Measurements from ENCODE around the gene IGSF21.

Gene IGSF21

DNA sequence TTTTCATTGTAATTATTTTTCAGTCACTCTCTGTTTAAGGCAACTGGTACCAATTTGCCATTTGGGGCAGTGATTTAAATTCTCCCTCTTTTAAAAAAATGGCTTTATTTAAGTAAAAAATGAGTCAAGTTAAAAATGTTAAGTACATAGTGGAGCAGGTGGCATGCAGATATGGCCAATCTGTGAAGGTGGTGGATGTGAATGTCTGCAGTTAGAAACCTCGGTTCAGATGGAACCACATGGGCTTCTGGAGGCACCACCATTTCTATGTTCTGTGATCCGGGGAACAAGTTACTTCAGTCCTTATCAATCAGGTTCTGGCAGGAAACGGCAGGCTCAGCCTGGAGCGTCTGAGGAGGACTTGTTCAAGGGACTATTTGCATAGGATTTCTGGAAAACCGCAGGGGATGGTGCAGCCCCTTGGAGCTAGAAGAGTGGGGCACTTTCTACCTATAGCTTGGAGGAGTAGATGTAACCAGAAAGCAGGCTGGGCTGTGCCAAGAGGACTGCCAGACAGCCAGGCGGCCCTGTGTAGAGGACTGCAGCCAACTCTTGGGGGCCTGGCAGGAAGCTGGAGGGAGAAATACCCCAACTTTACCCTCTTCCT lies 12.3 kb downstream of the IGSF21 start:
- DNase-seq (ENCODE audit: low read depth) = no peak

DNA sequence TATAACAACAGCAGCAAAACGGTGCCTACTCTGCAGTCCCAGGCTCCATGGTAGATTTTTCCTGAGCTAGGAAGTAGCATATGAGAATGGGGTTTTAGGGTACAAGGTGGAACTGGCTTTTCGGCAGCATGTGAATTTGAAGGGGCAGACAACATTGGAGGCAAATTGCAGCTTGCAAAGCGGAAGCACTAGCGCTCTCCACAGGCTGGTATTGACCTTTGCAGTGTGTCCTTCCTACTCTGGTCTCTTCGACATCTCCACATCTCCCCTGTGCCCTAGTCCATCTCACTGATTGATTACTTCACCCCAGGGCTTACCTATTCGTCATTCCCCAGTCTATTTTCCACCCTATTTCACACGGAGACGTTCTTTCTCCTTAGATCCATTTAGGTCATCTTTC lies 13.0 kb downstream of the IGSF21 start:
- no peak for DNase-seq (ENCODE audit: low read depth)

DNA sequence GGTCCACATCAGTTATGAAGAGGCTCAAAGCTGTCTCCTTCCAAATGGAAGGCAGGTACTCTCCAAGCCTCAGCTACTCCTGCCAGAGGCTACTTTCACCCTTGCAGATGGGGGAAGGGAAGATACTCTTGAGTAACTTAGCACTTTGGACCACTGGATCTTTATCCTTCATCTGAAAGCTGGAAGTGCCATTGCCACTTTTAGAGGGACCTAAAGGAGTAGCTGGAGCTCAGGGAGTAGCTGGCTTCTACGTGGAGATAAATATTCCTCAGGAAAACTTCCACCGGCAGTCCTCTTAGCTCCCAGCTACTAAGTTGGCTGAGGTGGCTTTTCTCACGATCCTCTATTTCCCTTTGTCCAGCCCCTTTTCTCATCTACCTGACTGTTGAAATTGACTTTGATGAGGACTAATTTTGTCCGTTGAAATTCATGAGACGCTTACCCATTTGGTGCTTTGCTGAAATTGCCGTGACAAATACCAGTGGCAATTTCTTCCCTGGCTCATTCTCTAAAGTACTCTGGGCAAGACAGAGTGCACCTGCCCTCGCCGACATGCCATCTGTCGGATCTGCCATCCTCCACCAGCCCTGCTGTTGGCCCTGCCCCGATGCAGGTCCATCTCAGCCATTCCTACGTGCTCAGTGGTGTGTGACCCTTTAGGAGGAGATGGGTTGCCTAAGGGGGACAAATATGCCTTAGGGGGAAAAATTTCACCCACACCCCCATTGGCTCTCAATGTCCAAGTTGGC lies 13.6 kb downstream of the IGSF21 start:
- no peak for DNase-seq (ENCODE audit: low read depth)

DNA sequence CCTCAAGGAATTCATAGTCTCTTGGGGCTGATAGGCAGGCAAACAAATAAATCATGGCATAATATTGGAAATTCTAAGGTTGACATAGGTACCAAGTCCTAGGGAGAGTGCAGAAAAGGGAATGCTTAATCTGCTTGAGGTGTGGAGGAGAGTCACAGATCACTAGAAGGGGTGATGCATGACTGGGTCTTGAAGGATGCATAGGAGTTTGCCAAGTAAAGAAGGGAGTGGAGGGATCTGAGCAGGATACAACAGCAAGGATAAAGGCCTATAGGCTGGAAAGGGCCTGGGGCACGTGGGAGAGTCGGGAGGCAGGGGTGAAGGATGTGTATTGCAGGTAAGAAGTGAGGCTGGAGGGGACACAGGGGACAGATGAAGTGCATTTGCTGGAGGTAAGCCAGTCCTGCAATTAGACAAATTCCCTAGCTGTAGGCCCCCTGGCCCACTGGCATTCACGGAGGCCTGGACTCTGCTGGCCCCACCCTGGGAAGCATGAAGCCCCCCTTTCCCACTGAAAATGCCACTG lies 15.9 kb downstream of the IGSF21 start:
- no peak for DNase-seq (ENCODE audit: low read depth)

- no peak for DNase-seq (ENCODE audit: low read depth)
These were observed 17.4 kb downstream of the IGSF21 start for GRCh38 chr1:18124977-18125376.

DNA sequence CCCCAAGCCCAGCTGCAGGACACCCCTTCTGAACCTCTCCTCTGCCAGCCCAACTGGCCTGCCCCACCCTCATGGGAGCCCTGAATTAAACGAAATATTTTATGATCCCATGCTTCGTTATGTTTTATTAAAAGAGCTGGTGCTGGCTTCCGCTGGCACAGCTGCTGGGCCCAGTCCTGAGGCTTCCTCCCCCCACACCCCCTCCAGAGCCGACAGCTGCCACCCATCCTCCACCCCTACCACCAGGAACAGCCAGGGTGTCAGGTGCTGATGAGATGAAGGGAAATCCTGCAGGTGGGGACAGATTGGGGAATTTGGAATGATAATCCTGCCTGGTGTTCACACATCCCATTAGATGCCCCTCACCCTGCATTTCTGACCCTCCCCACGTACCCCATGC lies 19.0 kb downstream of the IGSF21 start:
- no peak for DNase-seq (ENCODE audit: low read depth)

DNA sequence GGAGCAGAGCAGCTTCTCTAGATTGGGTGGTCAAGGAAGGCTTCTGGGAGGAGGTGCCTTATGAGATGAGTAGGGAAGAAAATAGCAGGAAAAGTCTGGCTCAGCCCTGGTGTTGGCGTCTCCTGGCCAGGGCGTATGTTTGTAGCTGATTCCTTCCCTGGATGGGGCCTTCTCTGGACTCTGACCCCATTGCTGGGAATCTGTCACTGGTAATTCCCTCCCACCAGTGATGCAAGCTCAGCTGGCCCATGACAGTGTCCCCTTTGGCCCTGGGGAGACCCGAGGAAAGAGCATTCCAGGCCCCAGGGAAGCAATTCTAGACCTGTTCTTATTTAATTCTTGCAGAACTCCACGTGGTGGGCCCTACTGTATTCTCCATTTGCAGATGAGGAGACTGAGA lies 20.7 kb downstream of the IGSF21 start:
- DNase-seq (ENCODE audit: low read depth) = no peak

- no peak for DNase-seq (ENCODE audit: low read depth)
These were observed 22.8 kb downstream of the IGSF21 start for GRCh38 chr1:18130356-18130755.

DNA sequence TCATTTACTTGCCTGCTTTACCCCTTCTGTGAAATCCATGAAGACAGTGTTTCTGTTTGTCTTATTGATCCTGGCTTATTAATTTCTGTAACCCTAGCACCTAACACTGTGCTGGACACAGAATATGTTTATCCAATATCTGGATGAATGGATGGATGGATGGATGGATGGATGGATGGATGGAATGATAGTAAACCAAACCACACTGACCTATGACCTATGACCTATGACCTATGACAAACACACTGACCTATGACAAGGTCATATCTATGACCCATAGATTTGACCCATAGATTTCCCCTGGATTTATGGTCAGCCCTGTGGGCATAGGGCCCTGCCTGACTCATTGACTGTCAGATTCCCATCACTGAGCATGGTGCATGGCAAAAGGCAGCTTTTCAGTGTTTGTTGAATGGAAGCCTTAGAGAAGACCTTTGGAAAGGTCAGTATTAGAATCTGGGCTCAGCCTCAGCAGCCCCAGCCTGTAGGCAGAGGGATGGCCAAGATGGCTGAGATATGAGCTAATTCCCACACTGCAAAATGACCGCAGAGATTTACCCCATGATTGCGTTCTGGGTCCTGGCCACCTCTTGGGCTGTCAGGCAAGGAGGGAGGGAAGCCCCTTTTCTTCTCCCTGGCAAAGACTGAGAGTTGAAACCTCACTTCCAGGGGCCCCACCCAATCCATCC lies 24.6 kb downstream of the IGSF21 start:
- no peak for DNase-seq (ENCODE audit: low read depth)

- no peak for DNase-seq (ENCODE audit: low read depth)
These were observed 25.3 kb downstream of the IGSF21 start for GRCh38 chr1:18132711-18133541.

DNA sequence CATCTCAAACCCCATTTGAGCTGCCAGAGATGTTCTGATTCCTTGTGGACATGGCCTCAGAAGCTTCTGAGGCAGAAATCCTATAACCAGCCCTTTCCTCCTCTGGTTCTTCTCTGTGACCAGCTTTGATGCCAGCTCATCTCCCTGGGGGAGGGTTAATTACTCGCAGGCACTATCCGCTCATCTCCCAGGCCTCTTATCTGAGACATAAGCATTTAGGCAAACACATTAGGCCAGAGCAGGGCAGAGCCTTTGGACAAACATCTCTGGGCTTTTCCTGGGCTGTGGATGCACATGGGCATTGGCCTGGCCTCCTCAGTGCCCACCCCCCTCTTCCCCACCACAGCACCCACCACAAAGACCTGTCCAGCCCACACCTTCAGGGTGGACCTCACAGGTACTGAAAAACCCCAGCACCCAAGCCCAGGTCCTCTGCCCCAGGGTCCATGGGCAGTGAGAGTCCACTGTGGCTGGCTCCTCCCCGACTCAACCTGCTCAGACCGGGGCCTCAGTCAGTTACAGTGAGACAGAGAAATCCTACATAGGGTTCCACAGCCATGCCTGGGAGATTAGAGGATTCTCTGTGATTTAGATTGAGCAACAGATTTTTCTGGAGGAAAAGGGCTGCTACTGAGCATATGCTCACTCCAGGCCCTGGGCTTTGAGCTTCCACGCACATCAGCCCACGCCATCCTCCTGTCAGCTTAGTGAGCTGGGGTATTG lies 26.9 kb downstream of the IGSF21 start:
- DNase-seq (ENCODE audit: low read depth) = no peak

DNA sequence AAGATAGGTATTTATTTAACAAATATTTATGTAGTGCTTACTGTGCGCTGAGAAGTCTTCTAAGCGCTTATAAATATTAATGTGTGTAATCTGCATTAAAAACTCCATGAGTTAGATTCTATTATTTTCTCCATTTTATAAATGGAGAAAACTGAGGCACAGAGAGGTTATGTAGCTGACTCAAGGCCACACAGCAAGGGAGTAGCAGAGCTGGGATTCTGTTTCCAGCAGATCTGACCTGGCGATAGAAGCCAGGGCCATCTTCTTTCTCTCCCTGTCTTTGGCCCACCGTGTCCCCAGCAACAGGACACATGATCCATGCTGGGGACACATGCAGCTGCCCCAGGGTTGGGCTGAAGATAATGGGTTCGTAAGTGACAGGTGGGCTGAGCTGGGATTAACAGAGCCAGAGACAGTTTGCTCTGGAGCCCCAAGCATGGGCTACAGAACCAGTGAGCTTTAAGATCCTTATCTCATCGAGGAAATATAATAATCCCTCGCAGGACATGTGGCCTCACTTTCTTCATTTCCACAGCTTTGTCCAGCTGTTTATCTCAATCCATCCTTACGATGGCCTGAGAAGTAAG lies 30.3 kb downstream of the IGSF21 start:
- no peak for DNase-seq (ENCODE audit: low read depth)

GRCh38 chr1:18139198-18139981 lies 31.8 kb downstream of the IGSF21 start:
- no peak for DNase-seq (ENCODE audit: low read depth)

GRCh38 chr1:18140411-18140810 lies 32.8 kb downstream of the IGSF21 start:
- no peak for DNase-seq (ENCODE audit: low read depth)

- DNase-seq (ENCODE audit: low read depth) = no peak
These were observed 34.1 kb downstream of the IGSF21 start for GRCh38 chr1:18141661-18142060.

DNA sequence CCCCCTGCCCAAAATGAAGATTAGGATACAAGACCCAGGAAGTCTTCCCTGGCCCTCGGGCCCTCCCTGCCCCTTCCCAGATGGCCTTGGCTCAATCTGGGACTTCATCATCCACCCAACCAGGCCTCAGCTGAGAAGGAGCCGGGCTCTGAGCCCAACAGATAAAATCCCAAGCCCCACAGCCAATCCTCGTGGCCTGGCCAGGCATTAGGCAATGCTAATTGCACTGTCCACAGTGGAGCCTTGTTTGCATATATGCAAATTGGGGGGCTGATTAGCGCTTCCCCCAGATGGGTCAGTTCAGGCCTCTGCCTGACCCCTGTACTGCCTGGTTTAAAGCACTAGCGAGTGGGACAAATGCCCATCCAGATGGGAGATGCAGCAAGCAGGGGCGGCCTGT lies 34.9 kb downstream of the IGSF21 start:
- no peak for DNase-seq (ENCODE audit: low read depth)

DNA sequence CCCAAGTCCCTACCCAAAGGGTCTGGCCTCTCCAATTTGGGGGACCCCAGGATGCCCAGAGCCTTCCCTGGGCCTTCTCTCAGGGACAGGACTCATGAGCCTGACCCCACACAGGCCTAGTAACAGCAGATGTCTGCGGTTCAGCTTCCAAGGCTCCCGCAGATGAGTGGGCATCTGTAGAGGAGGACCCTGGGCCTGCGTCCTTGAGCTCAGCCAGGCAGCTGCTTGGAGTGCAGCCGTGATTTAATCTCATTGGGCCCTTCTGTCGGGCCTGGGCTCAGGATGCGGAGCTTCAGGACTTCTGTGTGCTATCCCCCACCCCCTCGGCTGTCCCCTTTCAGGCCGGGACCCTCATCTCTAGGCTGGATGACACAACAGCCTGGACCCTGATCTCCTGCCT lies 35.4 kb downstream of the IGSF21 start:
- no peak for DNase-seq (ENCODE audit: low read depth)

DNA sequence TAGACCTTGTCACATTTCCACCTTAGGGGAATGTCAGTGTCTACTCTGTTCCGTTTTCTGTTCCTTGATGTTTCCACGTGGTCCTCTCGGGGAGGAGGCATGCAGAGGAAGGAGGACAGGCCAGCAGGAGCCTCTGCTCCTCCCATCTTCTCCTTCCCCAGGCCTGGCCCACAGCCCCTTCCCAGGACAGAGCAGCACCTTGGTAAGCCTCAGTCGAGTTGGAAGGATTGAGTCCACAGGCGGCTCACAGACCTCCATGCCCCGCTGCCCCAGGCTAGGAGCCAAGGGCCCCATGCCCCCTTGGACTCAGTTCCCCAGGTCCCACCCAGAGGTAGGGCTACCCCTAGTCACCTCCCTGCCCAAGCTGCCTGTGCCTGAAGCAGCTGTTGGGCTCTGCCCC lies 36.5 kb downstream of the IGSF21 start:
- DNase-seq (ENCODE audit: low read depth) = no peak

- no peak for DNase-seq (ENCODE audit: low read depth)
These were observed 37.5 kb downstream of the IGSF21 start for GRCh38 chr1:18144916-18145647.
